CD14-positive monocyte (primary cell): ENCODE results near the gene EXD3. TPM values are rescaled to one million over a fixed set of nuclear protein-coding genes. Genes with fewer than 3 reads are reported as not detected.

ENCODE experiments used
- DNase-seq, 3 donors: peaks; one replicate each; pipeline ENCODE4 v3.0.0-alpha.2; 2011 to 2022
- H2AFZ ChIP-seq: 2 replicates; pipeline ENCODE4 v1.6.0; 2012; ENCODE audit warnings: mild to moderate bottlenecking, low read depth, low read length, inconsistent platforms; ENCODE audit not compliant: insufficient read depth, poor library complexity, severe bottlenecking
- H3K27ac ChIP-seq, 2 donors: 1 replicate in 1 of 2; 2 replicates in 1 of 2; pipeline ENCODE4 v1.5.1; 2012 to 2013; ENCODE audit warnings: low read length in 2 of 2, control low read depth in 1 of 2, inconsistent platforms in 1 of 2, low read depth in 1 of 2, mild to moderate bottlenecking in 1 of 2
- H3K27me3 ChIP-seq, 2 donors: one replicate each; pipeline versions ENCODE4 v1.6.0 to v1.6.1; 2011 to 2013; ENCODE audit warnings: low read length in 2 of 2; ENCODE audit not compliant: control insufficient read depth in 2 of 2, insufficient read depth in 2 of 2
- H3K36me3 ChIP-seq, 2 donors: replicated peaks in 1 of 2; 1 replicate in 1 of 2; 2 replicates in 1 of 2; pipeline versions ENCODE4 v1.5.1 to v1.6.1; 2012 to 2013; ENCODE audit warnings: low read length in 2 of 2, control low read depth in 1 of 2, inconsistent platforms in 1 of 2, mild to moderate bottlenecking in 1 of 2; ENCODE audit not compliant: insufficient read depth in 2 of 2, control insufficient read depth in 1 of 2
- H3K4me1 ChIP-seq, 2 donors: 1 replicate in 1 of 2; 2 replicates in 1 of 2; pipeline versions ENCODE4 v1.5.1 to v1.6.1; 2012 to 2013; ENCODE audit warnings: low read length in 2 of 2, control low read depth in 1 of 2, inconsistent platforms in 1 of 2, mild to moderate bottlenecking in 1 of 2, moderate library complexity in 1 of 2; ENCODE audit not compliant: insufficient read depth in 2 of 2, control insufficient read depth in 1 of 2
- H3K4me2 ChIP-seq: replicated peaks from 2 replicates; pipeline ENCODE3; 2012; ENCODE audit warnings: low read length, moderate library complexity, mild to moderate bottlenecking; ENCODE audit not compliant: poor library complexity, severe bottlenecking; ENCODE audit errors: extremely low read depth
- H3K4me3 ChIP-seq, 3 experiments: fragments of 200-600 bp in 1 of 3; sonication (generic) in 1 of 3; replicated peaks in 1 of 3; 1 replicate in 2 of 3; 2 replicates in 1 of 3; pipeline ENCODE4 v1.5.1; 2011 to 2013; ENCODE audit warnings: low read length in 3 of 3, mild to moderate bottlenecking in 3 of 3, control low read depth in 2 of 3, low read depth in 2 of 3, inconsistent platforms in 1 of 3, moderate library complexity in 1 of 3
- H3K79me2 ChIP-seq: 2 replicates; pipeline ENCODE4 v1.6.0; 2012; ENCODE audit warnings: mild to moderate bottlenecking, control low read depth, inconsistent platforms, low read length, moderate library complexity; ENCODE audit not compliant: insufficient read depth
- H3K9ac ChIP-seq: 2 replicates; pipeline ENCODE4 v1.6.0; 2017; ENCODE audit warnings: low read length, mild to moderate bottlenecking; ENCODE audit not compliant: insufficient read depth, poor library complexity, severe bottlenecking
- H3K9me3 ChIP-seq, 2 donors: replicated peaks in 1 of 2; 1 replicate in 1 of 2; 2 replicates in 1 of 2; pipeline versions ENCODE4 v1.5.1 to v1.6.1; 2012 to 2013; ENCODE audit warnings: low read length in 2 of 2, control low read depth in 1 of 2; ENCODE audit not compliant: control insufficient read depth in 1 of 2, insufficient read depth in 1 of 2
- H4K20me1 ChIP-seq: 2 replicates; pipeline ENCODE4 v1.6.0; 2012; ENCODE audit warnings: mild to moderate bottlenecking, low read length, control low read depth, moderate library complexity; ENCODE audit not compliant: insufficient read depth
- H3K27ac Mint-ChIP-seq, 7 donors: one replicate each; pipeline ENCODE4 v1.8.0; 2020; ENCODE audit warnings: mild to moderate bottlenecking in 7 of 7, mixed read lengths in 7 of 7, moderate library complexity in 6 of 7, inconsistent platforms in 2 of 7
- H3K27me3 Mint-ChIP-seq, 3 donors: one replicate each; pipeline ENCODE4 v1.8.0; 2021 to 2022; ENCODE audit warnings: low read depth in 3 of 3, mild to moderate bottlenecking in 3 of 3, mixed read lengths in 3 of 3, moderate library complexity in 3 of 3, inconsistent platforms in 1 of 3
- H3K36me3 Mint-ChIP-seq, 2 donors: one replicate each; pipeline ENCODE4 v1.8.0; 2020; ENCODE audit warnings: mixed read lengths in 2 of 2, inconsistent platforms in 1 of 2, mild to moderate bottlenecking in 1 of 2
- H3K4me1 Mint-ChIP-seq: one replicate; pipeline ENCODE4 v1.8.0; 2020; ENCODE audit warnings: mild to moderate bottlenecking, mixed read lengths
- H3K4me3 Mint-ChIP-seq, 2 donors: one replicate each; pipeline ENCODE4 v1.8.0; 2020; ENCODE audit warnings: mild to moderate bottlenecking in 2 of 2, mixed read lengths in 2 of 2, moderate library complexity in 1 of 2
- H3K9me3 Mint-ChIP-seq, 7 donors: one replicate each; pipeline ENCODE4 v1.8.0; 2020 to 2022; ENCODE audit warnings: mixed read lengths in 7 of 7, mild to moderate bottlenecking in 6 of 7, moderate library complexity in 6 of 7, inconsistent platforms in 2 of 7
- WGBS: methylation state at CpG from one replicate; pipeline ENCODE4 v1.1.5; 2013; ENCODE audit warnings: missing lambda C conversion rate; ENCODE audit not compliant: insufficient coverage; 5-methylcytosine and 5-hydroxymethylcytosine counted together
- intact Hi-C, 2 donors: fragments of 100-400 bp; cut with micrococcal nuclease; formaldehyde crosslinking; loops; one replicate each; pipeline versions ENCODE4 v1.15.0 to v1.15.1; 2023
- polyA plus RNA-seq, 3 donors: library from polyadenylated mRNA; depleted of rRNA in 1 of 3; unstranded in 2 of 3; stranded (reverse) in 1 of 3; fragments of 300-500 nt in 2 of 3; fragments of >200 nt in 1 of 3; fragmentation: Illumina TruSeq in 2 of 3; gene quantifications; 1 replicate in 2 of 3; 2 replicates in 1 of 3; pipeline ENCODE4 v1.2.3, GENCODE V29; 2012 to 2021
- TF ChIP-seq, protein P1 (sequence below): fragments of 200-600 bp; IDR thresholded peaks from one replicate; pipeline ENCODE4 v1.8.0; 2022; ENCODE audit warnings: antibody characterized with exemption, mild to moderate bottlenecking

EXD3 gene
- polyA plus RNA-seq, 3 donors, result 2.0 to 10.8 (median 3.0) TPM

- H3K27ac Mint-ChIP-seq, result no peak overlapping the region
Observed at GRCh38 chr9:137437691-137438590, 15.0 kb upstream of the EXD3 start.

More at GRCh38 chr9:137437691-137438590, 15.0 kb upstream of the EXD3 start:
- H3K27ac ChIP-seq, result no peak overlapping the region
- WGBS, result 93% methylated on average over 39 of the region's 40 CpGs
- H3K9me3 Mint-ChIP-seq, result peaks cover 0 to 6% (median 3%) of the 10 kb centered on the region in 7 donors
- no peak overlapping the region for H3K4me3 Mint-ChIP-seq
- no peak overlapping the region for H3K9ac ChIP-seq
- TF ChIP-seq, protein P1, sequence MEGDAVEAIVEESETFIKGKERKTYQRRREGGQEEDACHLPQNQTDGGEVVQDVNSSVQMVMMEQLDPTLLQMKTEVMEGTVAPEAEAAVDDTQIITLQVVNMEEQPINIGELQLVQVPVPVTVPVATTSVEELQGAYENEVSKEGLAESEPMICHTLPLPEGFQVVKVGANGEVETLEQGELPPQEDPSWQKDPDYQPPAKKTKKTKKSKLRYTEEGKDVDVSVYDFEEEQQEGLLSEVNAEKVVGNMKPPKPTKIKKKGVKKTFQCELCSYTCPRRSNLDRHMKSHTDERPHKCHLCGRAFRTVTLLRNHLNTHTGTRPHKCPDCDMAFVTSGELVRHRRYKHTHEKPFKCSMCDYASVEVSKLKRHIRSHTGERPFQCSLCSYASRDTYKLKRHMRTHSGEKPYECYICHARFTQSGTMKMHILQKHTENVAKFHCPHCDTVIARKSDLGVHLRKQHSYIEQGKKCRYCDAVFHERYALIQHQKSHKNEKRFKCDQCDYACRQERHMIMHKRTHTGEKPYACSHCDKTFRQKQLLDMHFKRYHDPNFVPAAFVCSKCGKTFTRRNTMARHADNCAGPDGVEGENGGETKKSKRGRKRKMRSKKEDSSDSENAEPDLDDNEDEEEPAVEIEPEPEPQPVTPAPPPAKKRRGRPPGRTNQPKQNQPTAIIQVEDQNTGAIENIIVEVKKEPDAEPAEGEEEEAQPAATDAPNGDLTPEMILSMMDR, result no peak
- H3K4me3 ChIP-seq, result no peak overlapping the region
- H2AFZ ChIP-seq, result no peak overlapping the region
- H3K27me3 ChIP-seq, result peaks cover 5 to 10% of the 10 kb centered on the region in 2 donors
- peaks cover 0 to 5% of the 10 kb centered on the region in 2 donors for H3K9me3 ChIP-seq
- peaks cover 2% of the 10 kb centered on the region for H3K4me1 Mint-ChIP-seq
- no peaks in the 10 kb centered on the region for H3K79me2 ChIP-seq
- H3K4me1 ChIP-seq, result peaks cover 4 to 5% of the 10 kb centered on the region in 2 donors
- H3K4me2 ChIP-seq, result no peak overlapping the region
- intact Hi-C loops, result no loop called here
- no peak for DNase-seq
- H3K36me3 Mint-ChIP-seq, result peaks cover 0 to 2% of the 10 kb centered on the region in 2 donors
- H3K27me3 Mint-ChIP-seq, result peaks cover 9 to 30% (median 15%) of the 10 kb centered on the region in 3 donors
- no peaks in the 10 kb centered on the region for H4K20me1 ChIP-seq
- H3K36me3 ChIP-seq, result no peaks in the 10 kb centered on the region
